Liver (tissue), 3 donors: ENCODE results near the gene AKAP13.

Source experiments
- EGR1 ChIP-seq, 2 donors: IDR thresholded peaks; 2 replicates each; pipeline ENCODE4 v1.6.1; 2016 to 2018; ENCODE audit warnings: antibody characterized with exemption in 2 of 2, low read depth in 2 of 2
- FOXA1 ChIP-seq: IDR thresholded peaks from 2 replicates; pipeline ENCODE4 v1.6.1; 2016; ENCODE audit warnings: antibody characterized with exemption
- JUND ChIP-seq, 2 donors: IDR thresholded peaks; 2 replicates each; pipeline ENCODE4 v1.6.1; 2016; ENCODE audit warnings: antibody characterized with exemption in 2 of 2
- RAD21 ChIP-seq, 2 donors: IDR thresholded peaks; 2 replicates each; pipeline ENCODE4 v1.6.1; 2016; ENCODE audit warnings: antibody characterized with exemption in 2 of 2, mild to moderate bottlenecking in 2 of 2
- TAF1 ChIP-seq: conservative IDR thresholded peaks from 2 replicates; pipeline ENCODE4 v1.6.1; 2016; ENCODE audit warnings: antibody characterized with exemption, mild to moderate bottlenecking
- TF ChIP-seq, protein P1 (sequence below): fragments of 150-350 bp; IDR thresholded peaks from 2 replicates; pipeline ENCODE4 v1.5.1; 2017; ENCODE audit warnings: improper control_type of control experiment, low read depth, low read length; ENCODE audit not compliant: missing input control
- TF ChIP-seq, protein P2 (sequence below): IDR thresholded peaks from 2 replicates; pipeline ENCODE4 v1.6.1; 2016; ENCODE audit warnings: antibody characterized with exemption
- TF ChIP-seq, protein P3 (sequence below): IDR thresholded peaks from 2 replicates; pipeline ENCODE4 v1.6.1; 2016; ENCODE audit warnings: antibody characterized with exemption
- donor health status: healthy.
- donor health status: healthy.

DNA sequence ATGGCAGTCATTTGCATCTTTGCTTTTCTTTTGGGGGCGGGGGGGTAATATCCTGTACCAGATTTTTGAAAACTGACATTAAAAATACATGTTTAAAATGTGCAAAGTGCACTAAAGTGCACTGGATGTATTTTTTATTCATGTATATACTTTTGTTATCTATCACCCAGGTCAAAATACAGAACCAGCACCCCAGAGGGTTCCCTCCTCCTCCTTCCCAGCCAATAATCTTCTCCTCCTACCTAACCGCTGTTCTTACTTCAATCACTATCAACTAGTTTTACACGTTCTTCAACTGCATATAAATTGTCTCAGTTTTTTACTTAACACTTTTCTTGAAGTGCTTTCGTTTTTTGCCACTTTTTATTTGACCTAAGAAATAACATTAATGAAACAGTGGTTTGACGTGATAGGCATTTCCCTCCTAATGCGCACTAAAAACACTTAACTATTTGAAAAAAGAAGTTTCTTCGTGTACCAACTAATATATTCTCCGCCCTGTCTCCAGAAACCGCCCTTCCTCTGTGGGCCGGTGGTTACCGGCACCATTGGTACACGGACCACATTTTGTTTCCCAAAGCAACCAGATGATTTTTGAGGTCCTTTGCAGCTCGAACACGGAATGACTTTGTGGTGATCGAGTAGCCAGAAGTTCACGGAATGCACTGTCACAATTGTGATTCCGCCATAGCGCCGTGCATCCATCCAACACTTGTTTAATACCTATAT is 836 bp upstream of the AKAP13 start:
- TF ChIP-seq RAD21 (IDR thresholded peaks at IDR 0.05) (no peak), TAF1 (no peak), EGR1 (IDR thresholded peaks at IDR 0.05; ENCODE audit: low read depth in 2 of 2) (no peak), JUND (IDR thresholded peaks at IDR 0.05) (no peak), FOXA1 (no peak)
- TF ChIP-seq, protein P1, sequence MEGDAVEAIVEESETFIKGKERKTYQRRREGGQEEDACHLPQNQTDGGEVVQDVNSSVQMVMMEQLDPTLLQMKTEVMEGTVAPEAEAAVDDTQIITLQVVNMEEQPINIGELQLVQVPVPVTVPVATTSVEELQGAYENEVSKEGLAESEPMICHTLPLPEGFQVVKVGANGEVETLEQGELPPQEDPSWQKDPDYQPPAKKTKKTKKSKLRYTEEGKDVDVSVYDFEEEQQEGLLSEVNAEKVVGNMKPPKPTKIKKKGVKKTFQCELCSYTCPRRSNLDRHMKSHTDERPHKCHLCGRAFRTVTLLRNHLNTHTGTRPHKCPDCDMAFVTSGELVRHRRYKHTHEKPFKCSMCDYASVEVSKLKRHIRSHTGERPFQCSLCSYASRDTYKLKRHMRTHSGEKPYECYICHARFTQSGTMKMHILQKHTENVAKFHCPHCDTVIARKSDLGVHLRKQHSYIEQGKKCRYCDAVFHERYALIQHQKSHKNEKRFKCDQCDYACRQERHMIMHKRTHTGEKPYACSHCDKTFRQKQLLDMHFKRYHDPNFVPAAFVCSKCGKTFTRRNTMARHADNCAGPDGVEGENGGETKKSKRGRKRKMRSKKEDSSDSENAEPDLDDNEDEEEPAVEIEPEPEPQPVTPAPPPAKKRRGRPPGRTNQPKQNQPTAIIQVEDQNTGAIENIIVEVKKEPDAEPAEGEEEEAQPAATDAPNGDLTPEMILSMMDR, result no peak
- TF ChIP-seq, protein P2, sequence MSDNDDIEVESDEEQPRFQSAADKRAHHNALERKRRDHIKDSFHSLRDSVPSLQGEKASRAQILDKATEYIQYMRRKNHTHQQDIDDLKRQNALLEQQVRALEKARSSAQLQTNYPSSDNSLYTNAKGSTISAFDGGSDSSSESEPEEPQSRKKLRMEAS, result no peak
- TF ChIP-seq, protein P3, sequence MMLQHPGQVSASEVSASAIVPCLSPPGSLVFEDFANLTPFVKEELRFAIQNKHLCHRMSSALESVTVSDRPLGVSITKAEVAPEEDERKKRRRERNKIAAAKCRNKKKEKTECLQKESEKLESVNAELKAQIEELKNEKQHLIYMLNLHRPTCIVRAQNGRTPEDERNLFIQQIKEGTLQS, result no peak
